GM21619 (cell line): ENCODE results near the gene ATF2.

Experiments
- ATAC-seq: cut with Tn5 transposase; IDR thresholded peaks from one replicate; pipeline ENCODE4 v1.9.1; 2021; ENCODE audit not compliant: unreplicated experiment

ATF2 gene

DNA sequence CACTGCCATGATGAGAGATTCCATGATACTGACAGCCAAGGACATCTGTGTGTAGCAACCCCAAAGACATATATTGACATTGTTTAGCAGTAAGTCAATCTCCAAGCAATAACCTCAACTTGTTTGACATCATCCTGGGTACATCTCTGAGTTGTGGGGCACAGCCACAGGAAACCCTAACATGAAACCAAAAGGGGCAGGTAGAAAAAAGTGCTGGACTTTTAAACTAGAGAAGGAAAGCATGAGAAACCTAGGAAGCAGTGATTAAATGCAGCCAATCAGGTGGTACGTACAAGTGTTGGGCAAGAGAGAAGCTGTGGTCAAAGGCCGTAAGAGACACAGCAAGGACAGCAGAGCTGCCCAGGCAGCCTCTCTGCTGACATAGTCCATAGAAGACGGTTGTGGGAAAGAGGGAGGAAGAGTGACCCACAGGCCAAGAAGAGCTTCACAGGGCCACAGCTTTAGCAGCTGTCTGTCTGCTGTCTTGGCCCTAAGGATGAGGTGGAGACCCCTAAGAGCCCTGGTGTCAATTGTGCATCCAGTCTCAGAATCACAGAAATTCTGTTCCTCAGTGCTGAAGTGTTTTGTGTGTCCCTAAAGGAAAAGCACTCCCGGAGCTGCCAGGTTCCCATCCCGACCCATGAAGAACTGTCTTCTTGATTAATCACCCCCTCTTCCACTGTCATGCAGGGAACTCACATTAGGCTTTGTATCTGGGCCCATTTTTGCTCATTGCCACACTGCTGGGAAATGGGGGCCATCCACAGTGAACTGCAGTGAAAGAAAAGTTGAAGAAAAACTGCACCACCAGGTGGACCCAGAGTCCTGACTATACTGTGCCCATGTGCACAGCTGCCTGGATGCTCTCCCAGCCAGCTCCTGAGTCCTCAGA is 137.4 kb downstream of the ATF2 start:
- no peak for ATAC-seq

DNA sequence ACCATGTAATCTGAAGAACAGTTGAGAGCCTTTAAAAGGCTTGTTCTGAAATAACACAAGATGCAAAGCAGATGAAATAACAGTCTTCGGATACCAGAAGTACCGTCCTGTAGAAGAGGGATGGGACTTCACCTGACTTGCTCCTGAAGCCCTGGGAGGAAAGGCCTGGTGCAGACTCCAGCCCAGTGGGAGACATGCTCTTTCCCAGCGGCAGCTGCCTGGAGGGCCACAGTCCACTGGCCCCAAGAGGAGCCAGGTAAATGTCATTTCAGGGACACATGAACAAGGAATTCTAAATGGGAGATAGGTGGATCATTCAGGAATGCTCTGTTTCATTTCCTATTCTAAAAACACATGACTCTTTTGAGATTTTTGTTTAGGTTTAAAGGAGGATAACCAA is 140.2 kb downstream of the ATF2 start:
- ATAC-seq: no peak

DNA sequence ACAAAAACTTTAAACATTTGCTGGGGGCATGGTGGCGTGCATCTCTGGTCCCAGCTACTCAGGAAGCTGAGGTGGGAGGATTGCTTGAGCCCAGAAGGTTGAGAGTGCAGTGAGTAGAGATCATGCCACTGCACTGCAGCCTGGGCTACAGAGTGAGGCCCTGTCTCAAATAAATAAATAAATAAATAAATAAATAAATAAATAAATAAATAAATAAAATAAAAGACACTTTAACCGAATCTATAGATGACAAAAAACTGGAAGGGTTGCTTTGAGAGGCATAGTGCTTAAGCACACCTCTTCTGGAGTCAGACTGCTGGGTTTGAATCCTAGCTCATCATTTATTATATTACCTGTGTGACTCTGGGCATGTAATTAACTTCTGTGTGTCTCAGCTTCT is 141.6 kb downstream of the ATF2 start:
- no peak for ATAC-seq

DNA sequence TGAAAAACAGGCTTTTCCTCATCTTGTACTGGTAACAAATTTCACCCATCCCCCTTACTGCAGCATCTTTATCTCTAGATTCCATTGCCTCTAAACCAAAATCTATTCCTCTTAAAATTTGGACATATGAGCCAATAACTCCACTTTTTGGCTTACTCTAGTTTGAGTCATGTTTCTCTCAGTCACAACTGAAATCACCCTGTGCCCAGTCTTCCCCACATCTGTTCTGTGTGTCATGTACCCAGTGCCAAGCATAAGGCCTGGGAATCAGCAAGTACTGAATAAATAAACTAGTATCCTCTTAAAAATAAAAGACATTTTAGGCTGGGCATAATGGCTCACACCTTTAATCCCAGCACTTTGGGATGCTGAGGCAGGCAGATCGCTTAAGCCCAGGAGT is 142.1 kb downstream of the ATF2 start:
- no peak for ATAC-seq

DNA sequence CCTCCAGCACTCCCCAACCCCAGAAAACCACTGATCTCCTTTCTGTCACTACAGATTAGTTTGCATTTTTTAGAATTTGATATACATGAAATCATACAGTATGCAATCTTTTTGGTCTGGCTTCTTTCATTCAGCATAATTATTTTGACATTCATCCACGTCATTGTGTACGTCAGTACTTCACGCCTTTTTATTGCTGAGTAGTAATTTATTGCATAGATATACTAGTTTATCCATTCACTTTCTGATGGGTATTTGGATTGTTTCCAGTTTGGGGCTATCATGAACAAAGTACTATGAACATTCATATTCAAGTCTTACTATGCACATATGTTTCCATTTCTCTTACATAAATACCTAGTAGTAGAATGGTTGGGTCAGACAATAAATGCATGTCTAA is 142.8 kb downstream of the ATF2 start:
- ATAC-seq: no peak

DNA sequence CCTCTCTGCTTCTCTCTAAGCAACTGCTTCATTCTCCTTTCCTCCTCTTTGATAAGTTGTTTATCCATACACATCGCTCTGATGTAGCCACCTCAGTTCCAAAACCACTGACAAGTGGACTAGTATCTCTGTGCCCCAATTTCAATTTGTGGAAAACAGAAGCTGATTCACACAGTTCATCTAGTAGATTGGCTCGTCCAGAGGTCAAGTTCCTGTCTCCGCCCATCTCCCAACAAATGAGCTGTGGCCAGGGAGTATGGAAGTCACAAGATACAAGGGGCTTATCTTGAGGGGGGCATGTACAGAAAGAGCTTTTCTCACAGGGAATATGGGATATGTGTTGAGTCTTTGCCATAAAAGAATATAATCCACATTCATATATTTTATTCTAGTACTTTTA is 145.1 kb downstream of the ATF2 start:
- no peak for ATAC-seq
